NCI-H1436 treated with DMSO at 0.1 percent for 48 hours (cell line): ENCODE measurements around the gene ZNF385D.

Experiments
- DNase-seq: peaks from one replicate; lab custom pipeline; 2025; lab: John Stamatoyannopoulos, UW

The ZNF385D gene

GRCh38 chr3:21750831-21751391, at the start of gene ZNF385D:
Gene ZNF385D, minus strand, starts transcription at chr3:21751210. Its CDS starts 294 bp downstream, at chr3:21750916.
- no peak for DNase-seq

- no peak for DNase-seq
These were observed 47.5 kb upstream of the ZNF385D start for GRCh38 chr3:21798356-21799088.

GRCh38 chr3:21795921-21796320, 44.9 kb upstream of the ZNF385D start:
- no peak for DNase-seq

GRCh38 chr3:21795152-21795837, 44.3 kb upstream of the ZNF385D start:
- no peak for DNase-seq

- no peak for DNase-seq
These were observed 43.3 kb upstream of the ZNF385D start for GRCh38 chr3:21794291-21794690.

- DNase-seq: no peak
These were observed 41.2 kb upstream of the ZNF385D start for GRCh38 chr3:21792176-21792575.

GRCh38 chr3:21791356-21791755, 40.3 kb upstream of the ZNF385D start:
- no peak for DNase-seq

- no peak for DNase-seq
These were observed 39.5 kb upstream of the ZNF385D start for GRCh38 chr3:21790466-21790865.

GRCh38 chr3:21789730-21790129, 38.7 kb upstream of the ZNF385D start:
- no peak for DNase-seq

GRCh38 chr3:21786438-21786797, 35.4 kb upstream of the ZNF385D start:
- no peak for DNase-seq

- DNase-seq: no peak
These were observed 34.9 kb upstream of the ZNF385D start for GRCh38 chr3:21785765-21786437.

- no peak for DNase-seq
These were observed 32.8 kb upstream of the ZNF385D start for GRCh38 chr3:21783839-21784238.

GRCh38 chr3:21781355-21781754, 30.3 kb upstream of the ZNF385D start:
- DNase-seq: no peak

GRCh38 chr3:21779909-21780308, 28.9 kb upstream of the ZNF385D start:
- DNase-seq: no peak

- no peak for DNase-seq
These were observed 27.7 kb upstream of the ZNF385D start for GRCh38 chr3:21778715-21779114.

GRCh38 chr3:21777821-21778220, 26.8 kb upstream of the ZNF385D start:
- DNase-seq: no peak

GRCh38 chr3:21766002-21766401, 15.0 kb upstream of the ZNF385D start:
- no peak for DNase-seq

GRCh38 chr3:21755896-21756295, 4.9 kb upstream of the ZNF385D start:
- DNase-seq: no peak

GRCh38 chr3:21754839-21755238, 3.8 kb upstream of the ZNF385D start:
- no peak for DNase-seq

GRCh38 chr3:21752749-21753347, 1.8 kb upstream of the ZNF385D start:
- DNase-seq: peak; percentile 26

- no peak for DNase-seq
These were observed 876 bp upstream of the ZNF385D start for GRCh38 chr3:21751886-21752285.

GRCh38 chr3:21750080-21750696, 822 bp downstream of the ZNF385D start:
- no peak for DNase-seq
